Heart left ventricle (tissue), 13 donors: ENCODE data around the gene C17orf78.

Experiments
- CTCF ChIP-seq, 12 donors: fragments of 200-600 bp; sonication (generic) in 4 of 12; IDR thresholded peaks; one replicate each; pipeline versions ENCODE4 v1.5.0 to v1.8.0; 2018 to 2022; ENCODE audit warnings: antibody characterized with exemption in 12 of 12, mild to moderate bottlenecking in 5 of 12
- POLR2A ChIP-seq, 2 donors: fragments of 450-650 bp; IDR thresholded peaks; one replicate each; pipeline ENCODE4 v1.6.1; 2017; ENCODE audit warnings: antibody characterized with exemption in 2 of 2, mild to moderate bottlenecking in 2 of 2, moderate library complexity in 2 of 2
- donor health status: ischemic (EF 13 %, LVEDD 7.1; RV severe dilation, severe dysfunction).
- donor health status: DM: no; HTN: yes; CAD: no.
- donor health status: DM: no; HTN: no; CAD: no.
- donor health status: ischemic (EF 25% LVEDD 6.9; RV normal size, moderate dysfunction).
- donor health status: ischemic (EF 25% LVEDD 5.7; RV mildly dilated, moderate dysfunction).
- donor health status: ischemic (EF 35%, LVEDD 5.7; RV mildly dilated, moderate dysfunction).
- donor health status: nonischemic (EF 11% LVEDD 7.7; RV severe dilation, severe dysfunction).
- donor health status: DM: yes; HTN: yes; CAD: no.
- donor health status: PGD.
- donor health status: ischemic (EF 29% LVEDD 5.4; RV normal size, mild dysfunction).
- donor health status: nonischemic (EF 23%, LVEDD 6.1; RV moderate dilation, normal function).

- TF ChIP-seq POLR2A (IDR thresholded peaks at IDR 0.05): no peak
- no peak for TF ChIP-seq CTCF (IDR thresholded peaks at IDR 0.05)
These were observed 31.3 kb upstream of the C17orf78 start for GRCh38 chr17:37344519-37344918.
